A673 (cell line): ENCODE data around the gene MORN1.

ENCODE experiments used
- CTCF ChIP-seq: fragments of 300-800, 200-600 bp; sonication (generic); conservative IDR thresholded peaks from 2 replicates; pipeline ENCODE4 v1.5.1; 2017; ENCODE audit warnings: low read depth, mild to moderate bottlenecking, antibody characterized with exemption, low read length, moderate library complexity, mixed read lengths
- EZH2 ChIP-seq: fragments of 200-600 bp; sonication (generic); IDR thresholded peaks from 2 replicates; pipeline ENCODE4 v1.6.1; 2017; ENCODE audit warnings: borderline replicate concordance, low read depth, mild to moderate bottlenecking, mixed read lengths, antibody characterized with exemption, low read length; ENCODE audit not compliant: poor library complexity, severe bottlenecking

GRCh38 chr1:2334366-2334765, 57.0 kb downstream of the MORN1 start:
- no peak for TF ChIP-seq CTCF
- no peak for TF ChIP-seq EZH2
